HCT116 (cell line): Measurements from ENCODE around the gene GDPD5.

ENCODE experiments used
- EZH2 ChIP-seq: fragments of 200-600 bp; sonication (generic); IDR thresholded peaks from 2 replicates; pipeline ENCODE4 v1.6.1; 2017; ENCODE audit warnings: antibody characterized with exemption, mixed run types
- FOSL1 ChIP-seq: IDR thresholded peaks from 2 replicates; pipeline ENCODE4 v1.6.1; 2012; ENCODE audit warnings: low read depth
- POLR2AphosphoS5 ChIP-seq: IDR thresholded peaks from 2 replicates; pipeline ENCODE4 v1.6.1; 2011; ENCODE audit warnings: mild to moderate bottlenecking, low read depth, low read length, moderate library complexity
- RAD21 ChIP-seq: IDR thresholded peaks from 2 replicates; pipeline ENCODE4 v1.6.1; 2012; ENCODE audit warnings: low read depth, mild to moderate bottlenecking
- TF ChIP-seq, protein P1 (sequence below), 3 experiments: fragments of 200-600 bp in 1 of 3; sonication (generic) in 1 of 3; IDR thresholded peaks in 2 of 3; conservative IDR thresholded peaks in 1 of 3; 2 replicates each; pipeline ENCODE4 v1.5.1; 2012 to 2017; ENCODE audit warnings: low read depth in 2 of 3, low read length in 2 of 3, antibody characterized with exemption in 1 of 3, borderline replicate concordance in 1 of 3, control low read depth in 1 of 3, mild to moderate bottlenecking in 1 of 3, mixed read lengths in 1 of 3, mixed run types in 1 of 3, moderate library complexity in 1 of 3; ENCODE audit not compliant: insufficient read depth in 1 of 3
- TF ChIP-seq, protein P2 (sequence below): IDR thresholded peaks from 2 replicates; pipeline ENCODE4 v1.6.1; 2012

DNA sequence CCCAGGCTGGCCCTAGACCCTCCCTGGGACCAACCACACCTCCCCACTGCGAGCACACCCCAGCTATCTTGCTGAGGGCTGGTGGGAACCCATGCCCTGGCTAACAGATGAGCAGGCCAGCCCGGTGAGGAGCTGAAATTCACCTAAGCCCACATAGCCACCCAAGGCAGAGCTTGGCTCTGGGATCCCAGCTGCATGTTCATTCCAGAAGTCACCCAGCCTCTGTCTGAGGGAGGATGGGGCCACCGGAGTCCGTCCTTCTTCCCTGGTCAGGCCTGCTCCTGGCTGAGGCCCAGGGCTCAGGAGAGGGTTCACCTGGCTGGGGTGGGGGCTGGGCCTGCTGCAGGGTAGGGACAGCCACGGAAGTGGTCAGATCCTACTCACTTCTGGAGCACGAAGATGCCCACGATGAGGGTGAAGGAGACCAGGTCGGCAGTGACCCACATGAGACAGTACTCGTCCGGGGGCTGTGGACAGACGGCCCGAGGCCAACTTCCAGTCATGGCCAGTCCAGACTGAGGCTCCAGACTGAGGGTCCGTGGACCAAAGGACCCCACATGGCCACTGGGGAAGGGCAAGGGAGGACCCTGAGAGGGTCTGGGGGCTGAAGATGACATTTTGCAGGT is 86.1 kb downstream of the GDPD5 start:
- TF ChIP-seq EZH2 (no peak), POLR2AphosphoS5 (no peak), FOSL1 (no peak), RAD21 (no peak)
- TF ChIP-seq, protein P1, sequence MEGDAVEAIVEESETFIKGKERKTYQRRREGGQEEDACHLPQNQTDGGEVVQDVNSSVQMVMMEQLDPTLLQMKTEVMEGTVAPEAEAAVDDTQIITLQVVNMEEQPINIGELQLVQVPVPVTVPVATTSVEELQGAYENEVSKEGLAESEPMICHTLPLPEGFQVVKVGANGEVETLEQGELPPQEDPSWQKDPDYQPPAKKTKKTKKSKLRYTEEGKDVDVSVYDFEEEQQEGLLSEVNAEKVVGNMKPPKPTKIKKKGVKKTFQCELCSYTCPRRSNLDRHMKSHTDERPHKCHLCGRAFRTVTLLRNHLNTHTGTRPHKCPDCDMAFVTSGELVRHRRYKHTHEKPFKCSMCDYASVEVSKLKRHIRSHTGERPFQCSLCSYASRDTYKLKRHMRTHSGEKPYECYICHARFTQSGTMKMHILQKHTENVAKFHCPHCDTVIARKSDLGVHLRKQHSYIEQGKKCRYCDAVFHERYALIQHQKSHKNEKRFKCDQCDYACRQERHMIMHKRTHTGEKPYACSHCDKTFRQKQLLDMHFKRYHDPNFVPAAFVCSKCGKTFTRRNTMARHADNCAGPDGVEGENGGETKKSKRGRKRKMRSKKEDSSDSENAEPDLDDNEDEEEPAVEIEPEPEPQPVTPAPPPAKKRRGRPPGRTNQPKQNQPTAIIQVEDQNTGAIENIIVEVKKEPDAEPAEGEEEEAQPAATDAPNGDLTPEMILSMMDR (IDR thresholded peaks at IDR 0.05 in 2 of 3, conservative IDR thresholded peaks at IDR 0.05 in 1 of 3; ENCODE audit: borderline replicate concordance in 1 of 3, insufficient read depth in 1 of 3, low read depth in 2 of 3, low read length in 2 of 3): no peak
- TF ChIP-seq, protein P2, sequence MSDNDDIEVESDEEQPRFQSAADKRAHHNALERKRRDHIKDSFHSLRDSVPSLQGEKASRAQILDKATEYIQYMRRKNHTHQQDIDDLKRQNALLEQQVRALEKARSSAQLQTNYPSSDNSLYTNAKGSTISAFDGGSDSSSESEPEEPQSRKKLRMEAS: no peak
